ENCODE measurements around the gene ZNF547. TPM values are rescaled to one million over a fixed set of nuclear protein-coding genes. Genes with fewer than 3 reads are reported as not detected.

The ZNF547 gene
- total and polyA plus RNA-seq, 4 donors = 1.4 to 4.2 (median 2.2) TPM

DNA sequence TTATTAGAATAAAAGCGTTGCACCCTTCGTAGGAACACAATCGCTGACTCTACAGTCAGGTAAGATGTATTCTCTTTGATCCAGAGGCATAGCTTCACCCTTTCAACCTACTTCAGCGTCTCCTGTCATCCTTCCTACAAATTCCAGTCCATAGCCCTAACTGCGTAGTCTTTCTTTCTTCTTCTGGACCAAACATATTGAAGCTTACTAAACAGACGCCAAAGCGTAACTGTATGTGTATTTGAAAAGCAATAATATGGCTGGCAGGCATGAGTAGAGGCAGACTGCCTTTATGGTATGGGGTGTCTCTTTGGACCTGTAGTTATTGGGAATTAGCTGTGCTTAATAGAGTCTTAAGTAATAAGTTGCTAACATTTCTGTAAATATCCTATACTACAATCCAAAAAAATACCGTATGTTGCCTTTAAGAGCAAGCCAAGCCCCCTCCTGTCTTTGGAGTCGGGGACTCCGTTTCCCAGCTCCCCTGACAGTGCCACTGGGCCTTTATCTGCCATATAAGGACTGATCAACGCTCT, 25.9 kb downstream of the ZNF547 start:
- Histone ChIP-seq H3K4me3 (peak overlapping the region; percentile 3), H3K9me3 (ENCODE audit: control insufficient read depth in 4 of 4, insufficient read depth in 3 of 4, low read length in 3 of 4) (peaks cover 0 to 7% (median 0%) of the 10 kb centered on the region in 4 donors), H3K4me1 (ENCODE audit: control insufficient read depth in 5 of 5, insufficient read depth in 5 of 5, low read length in 5 of 5) (peaks cover 2 to 18% (median 8%) of the 10 kb centered on the region in 5 donors), H3K27ac (ENCODE audit: low read depth in 1 of 2, low read length in 1 of 2) (peak overlapping the region; percentile 90 to 97), H3K36me3 (ENCODE audit: control insufficient read depth in 4 of 4, insufficient read depth in 4 of 4, low read length in 4 of 4) (peaks cover 2 to 9% (median 3%) of the 10 kb centered on the region in 4 donors), H3K27me3 (ENCODE audit: control insufficient read depth in 3 of 3, insufficient read depth in 3 of 3, low read length in 2 of 3) (no peaks in the 10 kb centered on the region), H3K9ac (ENCODE audit: insufficient read depth in 1 of 2, low read length in 2 of 2) (peak overlapping the region; percentile 94 to 97)
- TF ChIP-seq, protein P1, sequence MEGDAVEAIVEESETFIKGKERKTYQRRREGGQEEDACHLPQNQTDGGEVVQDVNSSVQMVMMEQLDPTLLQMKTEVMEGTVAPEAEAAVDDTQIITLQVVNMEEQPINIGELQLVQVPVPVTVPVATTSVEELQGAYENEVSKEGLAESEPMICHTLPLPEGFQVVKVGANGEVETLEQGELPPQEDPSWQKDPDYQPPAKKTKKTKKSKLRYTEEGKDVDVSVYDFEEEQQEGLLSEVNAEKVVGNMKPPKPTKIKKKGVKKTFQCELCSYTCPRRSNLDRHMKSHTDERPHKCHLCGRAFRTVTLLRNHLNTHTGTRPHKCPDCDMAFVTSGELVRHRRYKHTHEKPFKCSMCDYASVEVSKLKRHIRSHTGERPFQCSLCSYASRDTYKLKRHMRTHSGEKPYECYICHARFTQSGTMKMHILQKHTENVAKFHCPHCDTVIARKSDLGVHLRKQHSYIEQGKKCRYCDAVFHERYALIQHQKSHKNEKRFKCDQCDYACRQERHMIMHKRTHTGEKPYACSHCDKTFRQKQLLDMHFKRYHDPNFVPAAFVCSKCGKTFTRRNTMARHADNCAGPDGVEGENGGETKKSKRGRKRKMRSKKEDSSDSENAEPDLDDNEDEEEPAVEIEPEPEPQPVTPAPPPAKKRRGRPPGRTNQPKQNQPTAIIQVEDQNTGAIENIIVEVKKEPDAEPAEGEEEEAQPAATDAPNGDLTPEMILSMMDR (IDR thresholded peaks at IDR 0.05; ENCODE audit: control extremely low read depth, extremely low read depth) = no peak
- no peak for ATAC-seq (ENCODE audit: insufficient read depth, low FRiP score)
- DNase-seq = no peak
- WGBS, 2 donors = 60 to 61% methylated on average over 11 of the region's 11 CpGs

- peaks cover 2 to 18% (median 8%) of the 10 kb centered on the region in 5 donors for H3K4me1 ChIP-seq (ENCODE audit: control insufficient read depth in 5 of 5, insufficient read depth in 5 of 5, low read length in 5 of 5)
- WGBS, 2 donors = 1% methylated on average over 46 to 50 of the region's 50 CpGs
- peak within 1 kb of the TSS; percentile 97 for H3K4me3 ChIP-seq
- H3K9ac ChIP-seq (ENCODE audit: insufficient read depth in 1 of 2, low read length in 2 of 2) = peak within 1 kb of the TSS; percentile 94 to 97
- DNase-seq (peak; percentile 99 to 100 (median 99)), ATAC-seq (ENCODE audit: insufficient read depth, low FRiP score) (peak; percentile 98)
- H3K27me3 ChIP-seq (ENCODE audit: control insufficient read depth in 3 of 3, insufficient read depth in 3 of 3, low read length in 2 of 3) = no peaks in the 10 kb centered on the region
- peak within 1 kb of the TSS; percentile 90 to 97 for H3K27ac ChIP-seq (ENCODE audit: low read depth in 1 of 2, low read length in 1 of 2)
- peaks cover 4 to 11% (median 5%) of the 10 kb centered on the region in 4 donors for H3K36me3 ChIP-seq (ENCODE audit: control insufficient read depth in 4 of 4, insufficient read depth in 4 of 4, low read length in 4 of 4)
- peaks cover 0 to 7% (median 0%) of the 10 kb centered on the region in 4 donors for H3K9me3 ChIP-seq (ENCODE audit: control insufficient read depth in 4 of 4, insufficient read depth in 3 of 4, low read length in 3 of 4)
- TF ChIP-seq, protein P1 (IDR thresholded peaks at IDR 0.05; ENCODE audit: control extremely low read depth, extremely low read depth) = peak; percentile 1
Observed at GRCh38 chr19:57389730-57390598, 26.6 kb downstream of the ZNF547 start, which contains the start of gene ZNF548. TSS of gene ZNF548 (plus strand) at chr19:57389854. CDS start at chr19:57390100, 246 bp downstream.

DNA sequence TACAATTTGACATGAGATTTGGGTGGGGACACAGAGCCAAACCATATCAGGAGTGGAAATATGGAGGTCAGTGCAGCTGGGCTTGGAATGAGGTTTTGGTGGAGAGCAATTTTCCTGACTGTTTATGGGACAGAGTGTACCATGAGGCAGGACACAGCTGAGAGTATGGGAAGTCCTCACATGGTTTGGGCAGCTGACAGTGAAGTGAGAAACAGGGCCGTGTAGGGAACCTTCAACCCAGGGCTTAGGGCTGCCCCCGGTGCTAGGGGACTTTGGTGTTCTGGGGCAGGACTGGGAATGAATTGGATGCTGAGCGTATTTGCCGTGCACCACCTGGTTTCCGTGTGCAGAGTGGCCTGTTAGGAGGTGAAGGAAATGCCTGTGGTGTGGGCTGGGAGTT, 32.4 kb downstream of the ZNF547 start:
- Histone ChIP-seq H3K4me1 (ENCODE audit: control insufficient read depth in 5 of 5, insufficient read depth in 5 of 5, low read length in 5 of 5) (peaks cover under 1 to 8% (median 3%) of the 10 kb centered on the region in 5 donors), H3K9me3 (ENCODE audit: control insufficient read depth in 4 of 4, insufficient read depth in 3 of 4, low read length in 3 of 4) (peaks cover 0 to 42% (median 4%) of the 10 kb centered on the region in 4 donors), H3K9ac (ENCODE audit: insufficient read depth in 1 of 2, low read length in 2 of 2) (no peak overlapping the region), H3K27me3 (ENCODE audit: control insufficient read depth in 3 of 3, insufficient read depth in 3 of 3, low read length in 2 of 3) (no peaks in the 10 kb centered on the region), H3K4me3 (no peak overlapping the region), H3K36me3 (ENCODE audit: control insufficient read depth in 4 of 4, insufficient read depth in 4 of 4, low read length in 4 of 4) (peaks cover 34 to 53% (median 42%) of the 10 kb centered on the region in 4 donors), H3K27ac (ENCODE audit: low read depth in 1 of 2, low read length in 1 of 2) (no peak overlapping the region)
- 89 to 90% methylated on average over 5 of the region's 5 CpGs for WGBS, 2 donors
- ATAC-seq (ENCODE audit: insufficient read depth, low FRiP score) (no peak), DNase-seq (no peak)
- TF ChIP-seq, protein P1 (IDR thresholded peaks at IDR 0.05; ENCODE audit: control extremely low read depth, extremely low read depth) = no peak

Measured in lung (tissue), 12 donors.